ENCODE measurements around the gene DKK1. TPM values are rescaled to one million over a fixed set of nuclear protein-coding genes. Genes with fewer than 3 reads are reported as not detected.

The DKK1 gene
- total and polyA plus RNA-seq, 2 of the 13 experiments (the other 11 are each of a cell fraction or from before 2014, with no cell fraction given) = 123 to 262 TPM

DNA sequence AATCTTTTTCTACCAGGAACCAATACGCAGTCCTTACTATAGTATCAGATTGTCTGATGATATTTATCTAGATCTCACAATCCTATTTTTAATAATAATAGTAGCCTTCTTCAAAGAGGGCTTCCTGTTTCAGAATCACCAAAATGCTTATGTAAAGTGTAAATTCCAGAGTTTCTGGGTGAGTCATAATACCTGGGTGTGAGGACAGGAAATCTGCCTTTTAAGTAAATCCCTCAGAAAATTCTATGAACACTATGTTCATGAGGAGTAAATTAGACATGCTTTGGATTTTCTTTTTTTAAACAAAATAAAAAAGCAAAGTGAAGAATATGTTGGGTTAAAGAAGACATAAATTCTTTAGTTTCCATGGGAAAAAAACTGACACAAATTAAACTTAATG, 20.5 kb downstream of the DKK1 start (continued):
- TF ChIP-seq, protein P1, sequence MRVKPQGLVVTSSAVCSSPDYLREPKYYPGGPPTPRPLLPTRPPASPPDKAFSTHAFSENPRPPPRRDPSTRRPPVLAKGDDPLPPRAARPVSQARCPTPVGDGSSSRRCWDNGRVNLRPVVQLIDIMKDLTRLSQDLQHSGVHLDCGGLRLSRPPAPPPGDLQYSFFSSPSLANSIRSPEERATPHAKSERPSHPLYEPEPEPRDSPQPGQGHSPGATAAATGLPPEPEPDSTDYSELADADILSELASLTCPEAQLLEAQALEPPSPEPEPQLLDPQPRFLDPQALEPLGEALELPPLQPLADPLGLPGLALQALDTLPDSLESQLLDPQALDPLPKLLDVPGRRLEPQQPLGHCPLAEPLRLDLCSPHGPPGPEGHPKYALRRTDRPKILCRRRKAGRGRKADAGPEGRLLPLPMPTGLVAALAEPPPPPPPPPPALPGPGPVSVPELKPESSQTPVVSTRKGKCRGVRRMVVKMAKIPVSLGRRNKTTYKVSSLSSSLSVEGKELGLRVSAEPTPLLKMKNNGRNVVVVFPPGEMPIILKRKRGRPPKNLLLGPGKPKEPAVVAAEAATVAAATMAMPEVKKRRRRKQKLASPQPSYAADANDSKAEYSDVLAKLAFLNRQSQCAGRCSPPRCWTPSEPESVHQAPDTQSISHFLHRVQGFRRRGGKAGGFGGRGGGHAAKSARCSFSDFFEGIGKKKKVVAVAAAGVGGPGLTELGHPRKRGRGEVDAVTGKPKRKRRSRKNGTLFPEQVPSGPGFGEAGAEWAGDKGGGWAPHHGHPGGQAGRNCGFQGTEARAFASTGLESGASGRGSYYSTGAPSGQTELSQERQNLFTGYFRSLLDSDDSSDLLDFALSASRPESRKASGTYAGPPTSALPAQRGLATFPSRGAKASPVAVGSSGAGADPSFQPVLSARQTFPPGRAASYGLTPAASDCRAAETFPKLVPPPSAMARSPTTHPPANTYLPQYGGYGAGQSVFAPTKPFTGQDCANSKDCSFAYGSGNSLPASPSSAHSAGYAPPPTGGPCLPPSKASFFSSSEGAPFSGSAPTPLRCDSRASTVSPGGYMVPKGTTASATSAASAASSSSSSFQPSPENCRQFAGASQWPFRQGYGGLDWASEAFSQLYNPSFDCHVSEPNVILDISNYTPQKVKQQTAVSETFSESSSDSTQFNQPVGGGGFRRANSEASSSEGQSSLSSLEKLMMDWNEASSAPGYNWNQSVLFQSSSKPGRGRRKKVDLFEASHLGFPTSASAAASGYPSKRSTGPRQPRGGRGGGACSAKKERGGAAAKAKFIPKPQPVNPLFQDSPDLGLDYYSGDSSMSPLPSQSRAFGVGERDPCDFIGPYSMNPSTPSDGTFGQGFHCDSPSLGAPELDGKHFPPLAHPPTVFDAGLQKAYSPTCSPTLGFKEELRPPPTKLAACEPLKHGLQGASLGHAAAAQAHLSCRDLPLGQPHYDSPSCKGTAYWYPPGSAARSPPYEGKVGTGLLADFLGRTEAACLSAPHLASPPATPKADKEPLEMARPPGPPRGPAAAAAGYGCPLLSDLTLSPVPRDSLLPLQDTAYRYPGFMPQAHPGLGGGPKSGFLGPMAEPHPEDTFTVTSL (CRISPR knock-in tag; IDR thresholded peaks at IDR 0.05; ENCODE audit: borderline replicate concordance) = peak; percentile 43; the same call in 1 of the 2 replicates
- no peak for TF ChIP-seq ATAD3A (CRISPR knock-in tag; IDR thresholded peaks at IDR 0.05)

DNA sequence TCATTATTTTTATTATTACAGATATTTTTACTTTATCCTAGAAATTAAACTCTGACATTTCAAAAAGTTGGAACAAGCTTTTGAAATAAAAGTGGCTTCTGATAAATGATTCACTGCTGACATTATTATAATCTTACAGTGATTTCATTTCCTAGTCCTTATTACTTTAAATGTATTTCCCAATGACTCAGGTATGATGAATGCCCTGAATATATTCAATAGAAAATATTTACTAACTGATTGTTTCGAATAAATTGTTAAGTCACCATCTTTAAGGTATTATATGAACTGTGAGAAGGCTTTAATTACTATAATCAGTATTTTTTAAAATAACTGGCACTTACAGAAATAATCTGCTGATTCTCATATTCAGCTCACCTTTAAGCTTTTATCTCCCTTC, 21.6 kb downstream of the DKK1 start:
- no peak for TF ChIP-seq SMAD3 (CRISPR knock-in tag; IDR thresholded peaks at IDR 0.05)
- no peak for TF ChIP-seq ZFP82 (CRISPR knock-in tag; IDR thresholded peaks at IDR 0.05; ENCODE audit: borderline replicate concordance)
- TF ChIP-seq ZNF17 (CRISPR knock-in tag; IDR thresholded peaks at IDR 0.05) = no peak
- H3K4me1 ChIP-seq (ENCODE audit: insufficient read depth, low read length) = peaks cover 41% of the 10 kb centered on the region
- no peak for ATAC-seq
- H3K27me3 ChIP-seq (ENCODE audit: control insufficient read depth in 1 of 2, insufficient read depth in 2 of 2, low read length in 2 of 2) = no peaks in the 10 kb centered on the region
- no peak for DNase-seq (ENCODE audit: low spot score)
- no peak overlapping the region for H3K4me3 ChIP-seq (replicated peaks in 1 of 3; ENCODE audit: insufficient read depth in 1 of 3, low read depth in 2 of 3, low read length in 3 of 3)
- no peaks in the 10 kb centered on the region for H3K9me3 ChIP-seq (ENCODE audit: low read length)
- no peak overlapping the region for H2AFZ ChIP-seq (ENCODE audit: low read length)
- FAIRE-seq = no peak
- H3K36me3 ChIP-seq (replicated peaks in 1 of 2; ENCODE audit: control insufficient read depth in 1 of 2, insufficient read depth in 2 of 2, low read length in 2 of 2) = no peaks in the 10 kb centered on the region
- POLR2A ChIA-PET = no interaction called here
- no peaks in the 10 kb centered on the region for H3K79me2 ChIP-seq (ENCODE audit: insufficient read depth, low read length)
- H4K20me1 ChIP-seq (ENCODE audit: insufficient read depth, low read length) = no peaks in the 10 kb centered on the region
- BruUV-seq (replicated peaks) = no TSS peak
- CTCF ChIA-PET (ENCODE audit: low intra/inter-chr PET ratio, low total read pairs) = no interaction called here
- H3K4me2 ChIP-seq (ENCODE audit: low read depth, low read length) = no peak overlapping the region
- intact Hi-C loops (cut with micrococcal nuclease; ENCODE audit: unreplicated experiment) (no loop called here), in situ Hi-C loops (cut with HindIII; ENCODE audit: extremely low pct_ligation_motif_present, low pct_unique_long_range_greater_than_20kb) (no loop called here)
- no peak overlapping the region for H3K9ac ChIP-seq (ENCODE audit: insufficient read depth, low read depth, low read length)
- WGBS (ENCODE audit: low lambda C conversion rate) = 47% methylated on average over 1 of the region's 1 CpG
- H3K27ac ChIP-seq (ENCODE audit: extremely low read length, insufficient read depth, low read length) = no peak overlapping the region

Measured in HepG2 (cell line).